ENCODE results near the gene FGF8. TPM values are rescaled to one million over a fixed set of nuclear protein-coding genes. Genes with fewer than 3 reads are reported as not detected.

The FGF8 gene
- total and polyA plus RNA-seq, 12 donors: 0.20 TPM; not detected in 11

DNA sequence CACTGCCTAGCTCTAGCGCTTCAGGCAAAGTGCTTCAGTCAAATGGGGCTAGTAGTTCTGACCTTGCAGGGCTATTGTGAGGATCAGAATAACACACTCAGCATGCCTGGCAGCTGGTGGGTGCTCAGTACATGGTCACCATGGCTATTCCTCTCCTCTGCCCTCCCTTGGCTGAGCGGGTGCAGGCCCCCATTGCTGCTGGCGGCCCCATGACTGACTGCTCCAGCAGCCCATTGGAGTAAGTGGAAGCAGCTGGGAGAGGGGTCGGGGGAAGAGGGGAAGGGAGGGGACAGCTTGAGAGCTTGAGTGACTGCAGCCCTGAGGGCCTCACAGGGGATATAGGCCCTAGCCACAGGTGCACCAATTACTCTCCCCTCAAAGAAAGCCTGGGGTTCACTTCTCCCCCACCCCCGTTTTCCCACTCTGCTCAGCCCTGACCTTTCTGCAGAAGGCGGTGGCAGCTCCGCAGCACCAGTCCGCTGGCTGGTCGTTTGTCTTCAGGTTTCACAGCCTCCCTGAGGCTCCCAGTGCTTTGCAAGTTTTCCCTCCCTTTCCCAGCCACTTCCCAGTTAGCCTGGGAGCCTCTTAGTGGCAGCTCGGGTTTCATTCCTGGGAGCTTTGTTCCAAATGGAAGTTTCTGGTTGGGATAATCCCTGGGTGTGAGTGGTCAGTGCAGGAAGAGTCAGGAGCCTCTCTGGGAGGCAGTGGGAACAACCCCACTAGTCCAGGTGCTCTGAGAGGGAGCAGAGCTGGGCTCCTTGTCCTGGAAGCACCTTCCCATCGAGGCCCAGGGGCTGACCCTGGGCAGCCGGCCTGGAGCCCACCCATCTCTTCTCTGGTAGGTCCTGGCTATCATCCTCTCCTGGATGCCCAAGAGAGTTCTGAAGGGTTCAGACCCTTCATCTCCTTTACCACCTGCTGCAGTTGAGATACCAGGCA is 16.3 kb downstream of the FGF8 start:
- Histone ChIP-seq H3K27ac (no peak overlapping the region), H3K4me3 (no peak overlapping the region), H3K36me3 (no peaks in the 10 kb centered on the region), H3K9me3 (no peaks in the 10 kb centered on the region), H3K27me3 (peaks cover 0 to 15% (median 0%) of the 10 kb centered on the region in 7 donors), H3K4me1 (no peaks in the 10 kb centered on the region)
- no peak for DNase-seq
- 65 to 73% methylated on average over 12 of the region's 12 CpGs for WGBS, 2 donors
- TF ChIP-seq, protein P1, sequence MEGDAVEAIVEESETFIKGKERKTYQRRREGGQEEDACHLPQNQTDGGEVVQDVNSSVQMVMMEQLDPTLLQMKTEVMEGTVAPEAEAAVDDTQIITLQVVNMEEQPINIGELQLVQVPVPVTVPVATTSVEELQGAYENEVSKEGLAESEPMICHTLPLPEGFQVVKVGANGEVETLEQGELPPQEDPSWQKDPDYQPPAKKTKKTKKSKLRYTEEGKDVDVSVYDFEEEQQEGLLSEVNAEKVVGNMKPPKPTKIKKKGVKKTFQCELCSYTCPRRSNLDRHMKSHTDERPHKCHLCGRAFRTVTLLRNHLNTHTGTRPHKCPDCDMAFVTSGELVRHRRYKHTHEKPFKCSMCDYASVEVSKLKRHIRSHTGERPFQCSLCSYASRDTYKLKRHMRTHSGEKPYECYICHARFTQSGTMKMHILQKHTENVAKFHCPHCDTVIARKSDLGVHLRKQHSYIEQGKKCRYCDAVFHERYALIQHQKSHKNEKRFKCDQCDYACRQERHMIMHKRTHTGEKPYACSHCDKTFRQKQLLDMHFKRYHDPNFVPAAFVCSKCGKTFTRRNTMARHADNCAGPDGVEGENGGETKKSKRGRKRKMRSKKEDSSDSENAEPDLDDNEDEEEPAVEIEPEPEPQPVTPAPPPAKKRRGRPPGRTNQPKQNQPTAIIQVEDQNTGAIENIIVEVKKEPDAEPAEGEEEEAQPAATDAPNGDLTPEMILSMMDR (IDR thresholded peaks at IDR 0.05): no peak
- no peak for ATAC-seq
- intact Hi-C loops (cut with DNase I): no loop called here

DNA sequence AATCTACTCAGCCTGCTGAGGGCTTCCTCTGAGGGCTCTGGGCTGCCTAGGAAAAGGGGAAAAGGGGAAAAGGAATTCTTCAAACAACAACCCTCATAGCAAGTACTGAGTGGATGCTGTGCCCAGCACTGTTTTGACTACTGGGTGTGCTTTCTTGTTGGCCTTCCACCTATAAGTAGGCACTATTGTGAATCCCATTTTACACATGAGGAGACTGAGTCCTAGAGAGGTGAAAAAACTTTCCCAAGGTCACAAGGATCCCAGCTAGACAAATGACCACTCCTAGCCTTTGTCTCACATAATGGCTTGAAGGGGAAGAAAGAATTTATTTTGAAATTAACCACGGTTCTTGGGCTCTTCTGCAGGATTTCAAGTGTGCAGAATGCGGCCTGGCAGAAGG is 17.1 kb downstream of the FGF8 start:
- Histone ChIP-seq H3K9me3 (no peaks in the 10 kb centered on the region), H3K4me1 (no peaks in the 10 kb centered on the region), H3K36me3 (no peaks in the 10 kb centered on the region), H3K27me3 (peaks cover 0 to 17% (median 2%) of the 10 kb centered on the region in 7 donors), H3K27ac (no peak overlapping the region), H3K4me3 (no peak overlapping the region)
- TF ChIP-seq, protein P1 (IDR thresholded peaks at IDR 0.05): no peak
- intact Hi-C loops (cut with DNase I): no loop called here
- 80 to 86% methylated on average over 2 of the region's 2 CpGs for WGBS, 2 donors
- DNase-seq: no peak
- ATAC-seq: no peak

DNA sequence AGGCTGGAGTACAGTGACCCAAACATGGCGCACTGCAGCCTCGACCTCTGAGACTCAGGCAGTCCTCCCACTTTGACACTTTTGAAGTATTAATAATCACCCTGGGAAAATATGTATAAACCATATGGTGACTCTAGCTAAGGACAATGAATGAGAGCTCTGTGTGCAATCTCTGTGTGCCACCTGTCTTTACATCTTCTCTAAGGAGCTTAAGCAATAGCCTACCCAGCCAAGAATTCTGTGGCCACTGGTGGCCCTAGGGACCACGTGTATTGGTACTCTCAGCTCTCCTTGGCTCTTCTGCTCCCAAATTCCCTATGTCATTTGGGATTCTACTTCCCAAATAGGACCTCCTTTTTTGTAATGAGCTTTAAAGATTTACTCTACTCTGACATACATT is 23.7 kb downstream of the FGF8 start:
- WGBS, 2 donors: 62% methylated on average over 3 of the region's 3 CpGs
- DNase-seq (no peak), ATAC-seq (no peak)

More for the DNA sequence above, 23.7 kb downstream of the FGF8 start:
- Histone ChIP-seq H3K36me3 (no peaks in the 10 kb centered on the region), H3K27me3 (peaks cover 0 to 26% (median 4%) of the 10 kb centered on the region in 7 donors), H3K4me1 (no peaks in the 10 kb centered on the region), H3K9me3 (no peaks in the 10 kb centered on the region), H3K4me3 (no peak overlapping the region), H3K27ac (no peak overlapping the region)
- TF ChIP-seq, protein P1 (IDR thresholded peaks at IDR 0.05): no peak
- intact Hi-C loops (cut with DNase I): no loop called here
